Measurements from ENCODE around the gene SRPRB.

Gene SRPRB

GRCh38 chr3:133859381-133860234 is 54.0 kb downstream of the SRPRB start:
- TF ChIP-seq CTCF (IDR thresholded peaks at IDR 0.05), result no peak

- TF ChIP-seq CTCF (IDR thresholded peaks at IDR 0.05), result no peak
Observed at GRCh38 chr3:133860519-133860918, 54.9 kb downstream of the SRPRB start.

GRCh38 chr3:133862161-133862560 is 56.5 kb downstream of the SRPRB start:
- no peak for TF ChIP-seq CTCF (IDR thresholded peaks at IDR 0.05)

GRCh38 chr3:133863911-133864310 is 58.3 kb downstream of the SRPRB start:
- TF ChIP-seq CTCF (IDR thresholded peaks at IDR 0.05), result no peak

- TF ChIP-seq CTCF (IDR thresholded peaks at IDR 0.05), result no peak
Observed at GRCh38 chr3:133864616-133865015, 59.0 kb downstream of the SRPRB start.

- no peak for TF ChIP-seq CTCF (IDR thresholded peaks at IDR 0.05)
Observed at GRCh38 chr3:133865136-133865855, 59.7 kb downstream of the SRPRB start.

- TF ChIP-seq CTCF (IDR thresholded peaks at IDR 0.05), result no peak
Observed at GRCh38 chr3:133866141-133866540, 60.5 kb downstream of the SRPRB start.

Data from LNCAP (cell line).